H1 (cell line): Measurements from ENCODE around the gene FHL2. TPM values are rescaled to one million over a fixed set of nuclear protein-coding genes. Genes with fewer than 3 reads are reported as not detected.

Experiments
- CTCF ChIA-PET: fragments of 300-600 bp; sonication (Branson Sonifier 250); formaldehyde crosslinking; loops from one replicate; lab custom pipeline; 2021; ENCODE audit not compliant: partially characterized antibody; lab: Charles Lee
- POLR2A ChIA-PET: fragments of 300-600 bp; sonication (Branson Sonifier 250); formaldehyde crosslinking; loops from one replicate; lab custom pipeline; 2021; ENCODE audit warnings: inconsistent platforms; ENCODE audit not compliant: partially characterized antibody; lab: Charles Lee
- DNase-seq, 2 experiments: peaks; one replicate each; pipeline versions ENCODE4 v3.0.0 to v3.0.0-alpha.2; 2010 to 2022; ENCODE audit warnings: low spot score in 2 of 2, low read depth in 1 of 2, mixed read lengths in 1 of 2
- FAIRE-seq: peaks from 2 replicates; lab custom pipeline; 2011; peaks lifted over from hg19 to GRCh38; lab: Jason Lieb, UNC
- H2AFZ ChIP-seq: 2 replicates; pipeline ENCODE4 v1.8.1; 2012; ENCODE audit warnings: low read length, inconsistent platforms
- H2AK5ac ChIP-seq: 2 replicates; pipeline ENCODE4 v1.6.1; 2013; ENCODE audit warnings: low read depth, low read length
- H2BK120ac ChIP-seq: replicated peaks from 2 replicates; pipeline ENCODE3; 2013; ENCODE audit warnings: low read depth, low read length, inconsistent platforms
- H2BK12ac ChIP-seq: 2 replicates; pipeline ENCODE4 v1.6.1; 2013; ENCODE audit warnings: low read depth, low read length
- H2BK15ac ChIP-seq: 2 replicates; pipeline ENCODE4 v1.6.1; 2013; ENCODE audit warnings: low read length
- H2BK20ac ChIP-seq: 2 replicates; pipeline ENCODE4 v1.6.1; 2013; ENCODE audit warnings: low read length
- H2BK5ac ChIP-seq: 2 replicates; pipeline ENCODE4 v1.6.1; 2013; ENCODE audit warnings: low read depth, low read length
- H3K14ac ChIP-seq: 2 replicates; pipeline ENCODE4 v1.6.1; 2013; ENCODE audit warnings: inconsistent platforms; ENCODE audit not compliant: insufficient read length
- H3K18ac ChIP-seq: 2 replicates; pipeline ENCODE4 v1.6.1; 2013; ENCODE audit warnings: low read length; ENCODE audit errors: extremely low read depth
- H3K23ac ChIP-seq: 2 replicates; pipeline ENCODE4 v1.6.1; 2013; ENCODE audit warnings: inconsistent platforms; ENCODE audit not compliant: insufficient read length
- H3K23me2 ChIP-seq: 2 replicates; pipeline ENCODE4 v1.6.1; 2013; ENCODE audit warnings: low read depth, low read length
- H3K27ac ChIP-seq: 2 replicates; pipeline ENCODE4 v1.6.1; 2011; ENCODE audit warnings: low read depth, low read length, inconsistent platforms
- H3K27me3 ChIP-seq, 4 experiments: replicated peaks in 1 of 4; 1 replicate in 1 of 4; 2 replicates in 3 of 4; pipeline versions ENCODE4 v1.6.1 to v1.8.1; 2011 to 2013; ENCODE audit warnings: low read length in 3 of 4, mild to moderate bottlenecking in 3 of 4, inconsistent platforms in 2 of 4, mixed read lengths in 2 of 4, moderate library complexity in 1 of 4; ENCODE audit not compliant: control insufficient read depth in 3 of 4, insufficient read depth in 3 of 4; ENCODE audit errors: extremely low read depth in 1 of 4
- H3K36me3 ChIP-seq, 4 experiments: 2 replicates each; pipeline versions ENCODE4 v1.6.1 to v1.8.1; 2011 to 2013; ENCODE audit warnings: mild to moderate bottlenecking in 4 of 4, low read length in 3 of 4, moderate library complexity in 2 of 4, control low read depth in 1 of 4, inconsistent platforms in 1 of 4; ENCODE audit not compliant: insufficient read depth in 4 of 4, control insufficient read depth in 2 of 4
- H3K4ac ChIP-seq: replicated peaks from 2 replicates; pipeline ENCODE3; 2013; ENCODE audit warnings: low read length, low read depth, mixed read lengths, inconsistent platforms; ENCODE audit not compliant: insufficient read length
- H3K4me1 ChIP-seq, 4 experiments: replicated peaks in 1 of 4; 1 replicate in 1 of 4; 2 replicates in 3 of 4; pipeline versions ENCODE4 v1.6.1 to v1.8.1; 2011 to 2013; ENCODE audit warnings: low read length in 3 of 4, inconsistent platforms in 2 of 4, mixed read lengths in 1 of 4; ENCODE audit not compliant: insufficient read depth in 4 of 4, control insufficient read depth in 3 of 4
- H3K4me2 ChIP-seq, 2 experiments: 2 replicates each; pipeline versions ENCODE4 v1.6.1 to v1.8.1; 2011 to 2013; ENCODE audit warnings: low read depth in 2 of 2, low read length in 2 of 2, control low read depth in 1 of 2, inconsistent platforms in 1 of 2, mild to moderate bottlenecking in 1 of 2; ENCODE audit not compliant: insufficient read depth in 1 of 2
- H3K4me3 ChIP-seq, 4 experiments: fragments of 200-600, 300-600 bp in 1 of 4; sonication (generic), shearing (Covaris generic), sonication (Bioruptor Twin) in 1 of 4; 2 replicates each; pipeline versions ENCODE4 v1.5.1 to v1.8.1; 2011 to 2016; ENCODE audit warnings: low read length in 4 of 4, low read depth in 3 of 4, control low read depth in 2 of 4, inconsistent platforms in 2 of 4, mild to moderate bottlenecking in 2 of 4, mixed read lengths in 1 of 4, moderate library complexity in 1 of 4; ENCODE audit not compliant: insufficient read depth in 2 of 4; ENCODE audit errors: extremely low read depth in 1 of 4
- H3K56ac ChIP-seq: replicated peaks from 2 replicates; pipeline ENCODE3; 2013; ENCODE audit warnings: low read depth, mild to moderate bottlenecking, mixed read lengths, low read length, inconsistent platforms; ENCODE audit not compliant: insufficient read length
- H3K79me1 ChIP-seq: 2 replicates; pipeline ENCODE4 v1.6.1; 2013; ENCODE audit warnings: low read depth, low read length, control low read depth
- H3K79me2 ChIP-seq, 2 experiments: 2 replicates each; pipeline versions ENCODE4 v1.6.1 to v1.8.1; 2012 to 2013; ENCODE audit warnings: low read length in 2 of 2, mild to moderate bottlenecking in 2 of 2, inconsistent platforms in 1 of 2; ENCODE audit not compliant: insufficient read depth in 2 of 2, control insufficient read depth in 1 of 2
- H3K9ac ChIP-seq, 4 experiments: replicated peaks in 1 of 4; 1 replicate in 1 of 4; 2 replicates in 3 of 4; pipeline versions ENCODE4 v1.6.1 to v1.8.1; 2011 to 2013; ENCODE audit warnings: low read depth in 3 of 4, low read length in 3 of 4, control low read depth in 2 of 4, mild to moderate bottlenecking in 2 of 4, moderate library complexity in 2 of 4, inconsistent platforms in 1 of 4; ENCODE audit errors: extremely low read depth in 1 of 4
- H3K9me3 ChIP-seq, 2 experiments: 2 replicates each; pipeline versions ENCODE4 v1.6.1 to v1.8.1; 2012 to 2013; ENCODE audit warnings: mild to moderate bottlenecking in 2 of 2, moderate library complexity in 2 of 2, control low read depth in 1 of 2, inconsistent platforms in 1 of 2, low read depth in 1 of 2, low read length in 1 of 2, mixed read lengths in 1 of 2; ENCODE audit not compliant: insufficient read depth in 2 of 2
- H4K20me1 ChIP-seq, 2 experiments: replicated peaks in 1 of 2; 2 replicates each; pipeline versions ENCODE3 to v1.8.1; 2011 to 2013; ENCODE audit warnings: inconsistent platforms in 2 of 2, low read length in 2 of 2, mild to moderate bottlenecking in 1 of 2; ENCODE audit not compliant: insufficient read depth in 2 of 2, control insufficient read depth in 1 of 2
- H4K5ac ChIP-seq: 2 replicates; pipeline ENCODE4 v1.6.1; 2013; ENCODE audit warnings: low read length, low read depth, mixed read lengths, inconsistent platforms; ENCODE audit not compliant: insufficient read length
- H4K8ac ChIP-seq: 2 replicates; pipeline ENCODE4 v1.8.0; 2013; ENCODE audit warnings: mild to moderate bottlenecking, moderate library complexity, low read length, inconsistent platforms; ENCODE audit not compliant: insufficient read depth; ENCODE audit errors: extremely low read depth
- H4K91ac ChIP-seq: replicated peaks from 2 replicates; pipeline ENCODE3; 2013; ENCODE audit warnings: low read length, mixed read lengths, inconsistent platforms; ENCODE audit not compliant: insufficient read length
- GTF2F1 ChIP-seq: IDR thresholded peaks from 2 replicates; pipeline ENCODE4 v1.6.1; 2012; ENCODE audit warnings: low read depth, low read length, improper control_type of control experiment, borderline replicate concordance
- HDAC6 ChIP-seq: IDR thresholded peaks from one replicate; pipeline ENCODE4 v1.7.1; 2012; ENCODE audit warnings: low read depth, mild to moderate bottlenecking, inconsistent platforms, low read length, moderate library complexity
- NANOG ChIP-seq: IDR thresholded peaks from 2 replicates; pipeline ENCODE4 v1.6.1; 2011; ENCODE audit warnings: low read length, low read depth, mild to moderate bottlenecking, inconsistent platforms; ENCODE audit not compliant: insufficient read depth, poor library complexity, severe bottlenecking
- POU5F1 ChIP-seq: IDR thresholded peaks from 2 replicates; pipeline ENCODE4 v1.6.1; 2011; ENCODE audit warnings: low read depth, mild to moderate bottlenecking, low read length, moderate library complexity
- SP4 ChIP-seq: IDR thresholded peaks from 2 replicates; pipeline ENCODE4 v1.6.1; 2012; ENCODE audit warnings: low read length, inconsistent platforms
- WGBS, 2 experiments: shearing (Covaris generic) in 1 of 2; methylation state at CpG; one replicate each; pipeline versions ENCODE4 v1.1.6 to v1.1.7; 2013 to 2015; ENCODE audit warnings: low lambda C conversion rate in 2 of 2, mixed read lengths in 2 of 2, inconsistent platforms in 1 of 2, low coverage in 1 of 2, missing lambda C conversion rate in 1 of 2; ENCODE audit not compliant: insufficient replicate concordance in 2 of 2, insufficient coverage in 1 of 2, insufficient read length in 1 of 2; ENCODE audit errors: extremely low coverage in 1 of 2, missing lambda C conversion rate in 1 of 2; 5-methylcytosine and 5-hydroxymethylcytosine counted together
- polyA plus RNA-seq, 7 experiments: library from polyadenylated mRNA; depleted of rRNA in 3 of 7; stranded (reverse) in 5 of 7; unstranded in 2 of 7; fragments of >200 nt in 5 of 7; fragments of 200-250 nt in 2 of 7; gene quantifications; 1 replicate in 5 of 7; 2 replicates in 1 of 7; 4 replicates in 1 of 7; pipeline versions ENCODE4 v1.2.1 to v1.2.3, GENCODE V29; 2011 to 2013; ENCODE audit warnings: missing spikeins in 2 of 7, mixed read lengths in 2 of 7
- total RNA-seq: library from RNA; stranded (reverse); fragmentation: NEBNext Ultra II Directional; extraction: Animal tissue kit (Norgen Biotek cat#: 25700); gene quantifications from 2 replicates; pipeline ENCODE4 v1.2.1, GENCODE V29; 2021

FHL2 gene
- total and polyA plus RNA-seq, 2 of the 8 experiments (the other 6 are each of a cell fraction or from before 2014, with no cell fraction given), result 33.2 to 64.3 TPM

DNA sequence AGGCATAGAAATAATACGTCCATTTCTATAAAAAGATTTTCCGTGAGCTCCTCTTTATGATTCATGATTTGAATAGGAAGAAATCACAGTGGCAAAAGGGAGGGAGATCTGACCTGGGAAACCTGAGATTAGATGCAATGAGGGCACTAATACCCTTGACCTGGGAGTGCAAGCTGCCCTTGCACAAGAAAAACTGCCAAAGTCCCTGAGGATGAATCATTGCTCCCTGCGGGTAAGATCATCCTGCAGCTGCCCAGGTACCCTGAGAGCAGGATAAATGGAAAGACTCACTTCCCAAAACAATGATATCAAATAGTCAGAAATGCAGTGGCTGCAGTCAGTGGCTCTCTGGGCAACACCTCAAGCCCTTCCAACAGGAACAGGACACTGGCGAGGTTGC, 11.6 kb downstream of the FHL2 start:
- CTCF ChIA-PET, result interaction anchor here (1.2 to 1.5 kb wide), 2 partner anchors 19 to 132 kb away, joined by 3 to 4 read pairs; no protein-coding TSS in a partner anchor
- no peak for FAIRE-seq

More for the DNA sequence above, 11.6 kb downstream of the FHL2 start:
- Histone ChIP-seq H4K91ac (no peak overlapping the region), H3K14ac (no peak overlapping the region), H3K56ac (no peak overlapping the region), H2AFZ (no peak overlapping the region), H2BK5ac (no peak overlapping the region), H3K4me1 (no peaks in the 10 kb centered on the region), H2BK20ac (no peak overlapping the region), H2BK15ac (no peak overlapping the region), H2BK12ac (no peak overlapping the region), H3K36me3 (peaks cover 11 to 30% (median 21%) of the 10 kb centered on the region in 4 experiments), H3K27ac (no peak overlapping the region)
- WGBS, 2 experiments, result 89% methylated on average over 4 of the region's 4 CpGs; no CpG with 5 or more reads in 1 of the 2 experiments
- TF ChIP-seq POU5F1, result no peak
- TF ChIP-seq SP4, result no peak
- no peak for TF ChIP-seq NANOG
- TF ChIP-seq HDAC6, result no peak
- no peak for TF ChIP-seq GTF2F1
- TF ChIP-seq, all 59 proteins: peak for 0
- Histone ChIP-seq H3K4me2 (no peak overlapping the region), H4K5ac (no peak overlapping the region), H4K20me1 (no peaks in the 10 kb centered on the region), H3K23me2 (no peaks in the 10 kb centered on the region), H3K4me3 (no peak overlapping the region), H3K23ac (no peak overlapping the region), H4K8ac (no peak overlapping the region), H2AK5ac (no peak overlapping the region), H3K79me2 (peaks cover 0 to 24% of the 10 kb centered on the region in 2 experiments; a peak in 2 of 4 replicates), H3K4ac (no peak overlapping the region), H2BK120ac (no peak overlapping the region), H3K9ac (no peak overlapping the region), H3K18ac (no peak overlapping the region), H3K79me1 (peaks cover 4% of the 10 kb centered on the region; the same call in 1 of the 2 replicates), H3K27me3 (no peaks in the 10 kb centered on the region), H3K9me3 (no peaks in the 10 kb centered on the region)
- POLR2A ChIA-PET, result interaction anchor here (2.8 kb wide), 1 partner anchor 11 kb away, joined by 16 read pairs; the partner anchor contains the start of gene FHL2
- DNase-seq, result no peak
